GM12878 (cell line): Measurements from ENCODE around the gene SIDT2. TPM values are rescaled to one million over a fixed set of nuclear protein-coding genes. Genes with fewer than 3 reads are reported as not detected.

Experiments
- ATAC-seq: fragments of 200-7000 bp; cut with Tn5 transposase; 3 replicates; pipeline ENCODE4 v1.9.1; 2020; ENCODE audit warnings: mild to moderate bottlenecking, moderate library complexity
- Bru-seq: library from RNA; stranded (reverse); fragments of 400-500 nt; gene quantifications from one replicate; lab custom pipeline; 2021; lab: Mats Ljungman, UMichigan
- BruChase-seq, 2 experiments: library from RNA; stranded (reverse); fragments of 400-500 nt; gene quantifications; one replicate each; lab custom pipeline; 2021; lab: Mats Ljungman, UMichigan
- BruUV-seq: library from RNA; stranded (reverse); fragments of 400-500 nt; replicated peaks from 2 replicates; lab custom pipeline; 2021; lab: Mats Ljungman, UMichigan
- CTCF ChIA-PET: fragments of 300-600 bp; sonication (Branson Sonifier 250); formaldehyde crosslinking; extraction: SDS; loops from one replicate; lab custom pipeline; 2021; ENCODE audit warnings: inconsistent platforms; lab: Yijun Ruan, JAX
- POLR2A ChIA-PET: fragments of 350-600 bp; formaldehyde crosslinking; extraction: SDS; loops from one replicate; lab custom pipeline; 2021; ENCODE audit warnings: inconsistent platforms; lab: Charles Lee
- RAD21 ChIA-PET: fragments of 300-600 bp; sonication (Branson Sonifier 250); formaldehyde crosslinking; loops from one replicate; lab custom pipeline; 2023; ENCODE audit warnings: antibody characterized with exemption; ENCODE audit not compliant: unreplicated experiment; lab: Charles Lee
- SMC1A ChIA-PET: fragments of 300-600 bp; sonication (Branson Sonifier 250); formaldehyde crosslinking; loops from one replicate; lab custom pipeline; 2023; ENCODE audit not compliant: unreplicated experiment, uncharacterized antibody; lab: Charles Lee
- DNase-seq: peaks from one replicate; pipeline ENCODE4 v3.0.0-alpha.2; 2011; ENCODE audit warnings: low read depth, low spot score
- FAIRE-seq: peaks from 3 replicates; lab custom pipeline; 2011; peaks lifted over from hg19 to GRCh38; lab: Jason Lieb, UNC
- H2AFZ ChIP-seq: 2 replicates; pipeline ENCODE4 v1.6.0; 2011; ENCODE audit warnings: low read depth, low read length, control low read depth; ENCODE audit not compliant: control insufficient read depth
- H3K27ac ChIP-seq: 2 replicates; pipeline ENCODE4 v1.5.1; 2011; ENCODE audit warnings: control low read depth; ENCODE audit not compliant: control insufficient read depth, insufficient read depth
- H3K27me3 ChIP-seq, 2 experiments: replicated peaks in 1 of 2; 2 replicates each; pipeline versions ENCODE4 v1.6.0 to v1.6.1; 2011; ENCODE audit warnings: low read length in 1 of 2; ENCODE audit not compliant: control insufficient read depth in 2 of 2, insufficient read depth in 2 of 2
- H3K36me3 ChIP-seq, 2 experiments: 2 replicates each; pipeline ENCODE4 v1.5.1; 2011; ENCODE audit warnings: low read length in 1 of 2; ENCODE audit not compliant: control insufficient read depth in 2 of 2, insufficient read depth in 2 of 2
- H3K4me1 ChIP-seq: 2 replicates; pipeline ENCODE4 v1.6.1; 2011; ENCODE audit warnings: mild to moderate bottlenecking, low read length, moderate library complexity, mixed read lengths; ENCODE audit not compliant: control insufficient read depth, insufficient read depth
- H3K4me2 ChIP-seq: 2 replicates; pipeline ENCODE4 v1.6.0; 2011; ENCODE audit warnings: control low read depth; ENCODE audit not compliant: control insufficient read depth, insufficient read depth
- H3K4me3 ChIP-seq: fragments of 200-600 bp; sonication (generic); 2 replicates; pipeline ENCODE4 v1.5.1; 2016
- H3K79me2 ChIP-seq: 2 replicates; pipeline ENCODE4 v1.6.0; 2011; ENCODE audit warnings: low read length; ENCODE audit not compliant: control insufficient read depth, insufficient read depth
- H3K9ac ChIP-seq: 2 replicates; pipeline ENCODE4 v1.8.0; 2011; ENCODE audit warnings: low read length, control low read depth, mixed read lengths; ENCODE audit not compliant: control insufficient read depth, insufficient read depth
- H3K9me3 ChIP-seq: replicated peaks from 3 replicates; pipeline ENCODE4 v1.5.1; 2011; ENCODE audit warnings: mild to moderate bottlenecking, low read length; ENCODE audit not compliant: control insufficient read depth, insufficient read depth
- H4K20me1 ChIP-seq: 2 replicates; pipeline ENCODE4 v1.6.0; 2011; ENCODE audit not compliant: control insufficient read depth, insufficient read depth
- CBX5 ChIP-seq: sonication (generic); IDR thresholded peaks from 2 replicates; pipeline ENCODE4 v1.6.1; 2016; ENCODE audit warnings: low read depth, moderate library complexity, mild to moderate bottlenecking, inconsistent platforms
- CTCF ChIP-seq, 3 experiments: IDR thresholded peaks in 2 of 3; conservative IDR thresholded peaks in 1 of 3; 2 replicates each; pipeline ENCODE4 v1.5.1; 2011; ENCODE audit warnings: low read depth in 3 of 3, low read length in 3 of 3, mild to moderate bottlenecking in 3 of 3, control low read depth in 2 of 3, moderate library complexity in 2 of 3, inconsistent platforms in 1 of 3, mixed read lengths in 1 of 3; ENCODE audit not compliant: control insufficient read depth in 2 of 3, insufficient read depth in 1 of 3; ENCODE audit errors: extremely low read depth in 1 of 3
- GATAD2B ChIP-seq: fragments of 450-650 bp; conservative IDR thresholded peaks from 2 replicates; pipeline ENCODE4 v1.6.1; 2017; ENCODE audit warnings: low read depth, mild to moderate bottlenecking, moderate library complexity
- NBN ChIP-seq: fragments of 450-650 bp; IDR thresholded peaks from 2 replicates; pipeline ENCODE4 v1.6.1; 2016
- NR2C2 ChIP-seq: IDR thresholded peaks from 2 replicates; pipeline ENCODE4 v1.6.1; 2011; ENCODE audit warnings: borderline replicate concordance, low read depth; ENCODE audit not compliant: control insufficient read depth, insufficient read length
- POLR2A ChIP-seq: IDR thresholded peaks from 2 replicates; pipeline ENCODE4 v1.6.1; 2011; ENCODE audit warnings: low read depth, mild to moderate bottlenecking, low read length
- POLR2AphosphoS5 ChIP-seq: IDR thresholded peaks from 2 replicates; pipeline ENCODE4 v1.6.1; 2011; ENCODE audit warnings: mild to moderate bottlenecking, low read length, inconsistent platforms
- POU2F2 ChIP-seq: IDR thresholded peaks from 3 replicates; pipeline ENCODE4 v1.6.1; 2011; ENCODE audit warnings: low read depth, mild to moderate bottlenecking, low read length, borderline replicate concordance
- REST ChIP-seq: IDR thresholded peaks from 2 replicates; pipeline ENCODE4 v1.6.1; 2012; ENCODE audit warnings: mild to moderate bottlenecking, low read depth, low read length
- STAT1 ChIP-seq: fragments of 450-650 bp; conservative IDR thresholded peaks from 2 replicates; pipeline ENCODE4 v1.6.1; 2014; ENCODE audit warnings: antibody characterized with exemption, mild to moderate bottlenecking
- STAT3 ChIP-seq: IDR thresholded peaks from 2 replicates; pipeline ENCODE4 v1.6.1; 2011; ENCODE audit warnings: low read depth, low read length, improper control_type of control experiment
- TAF1 ChIP-seq: IDR thresholded peaks from 2 replicates; pipeline ENCODE4 v1.6.1; 2011; ENCODE audit warnings: mild to moderate bottlenecking, low read depth, low read length, borderline replicate concordance
- ZBED1 ChIP-seq: IDR thresholded peaks from 2 replicates; pipeline ENCODE4 v1.6.1; 2016; ENCODE audit warnings: borderline replicate concordance
- WGBS: methylation state at CpG from one replicate; pipeline ENCODE4 v1.1.6; 2016; ENCODE audit warnings: low lambda C conversion rate; ENCODE audit not compliant: insufficient replicate concordance, insufficient coverage; ENCODE audit errors: missing lambda C conversion rate; 5-methylcytosine and 5-hydroxymethylcytosine counted together
- in situ Hi-C: fragments of 300-500 bp; cut with MboI; formaldehyde crosslinking; loops from 9 replicates; pipeline ENCODE4 v1.14.3; 2018; ENCODE audit warnings: mixed read lengths
- intact Hi-C: fragments of 100-400 bp; cut with micrococcal nuclease; formaldehyde crosslinking; loops from one replicate; pipeline ENCODE4 v1.14.2; 2022; ENCODE audit not compliant: unreplicated experiment
- long read RNA-seq, 2 experiments: library from polyadenylated mRNA; unstranded; transcript quantifications; one replicate each; pipeline ENCODE4 v2.0.0, GENCODE V29; 2019 to 2020
- polyA minus RNA-seq, 3 experiments: library from RNA; depleted of rRNA, polyadenylated mRNA; stranded (reverse); fragments of >200 nt; gene quantifications; 2 replicates each; pipeline ENCODE4 v1.2.3, GENCODE V29; 2011
- polyA plus RNA-seq, 11 experiments: library from polyadenylated mRNA; depleted of rRNA in 4 of 11; unstranded in 6 of 11; stranded (reverse) in 5 of 11; fragments of >200 nt; fragmentation: Nextera tagmentation in 4 of 11; fragmentation: Illumina TruSeq in 1 of 11; extraction: Ambion mirVana in 4 of 11; extraction: Trizol in 1 of 11; gene quantifications; 1 replicate in 1 of 11; 2 replicates in 10 of 11; pipeline versions ENCODE4 v1.2.1 to v1.2.3, GENCODE V29; 2011 to 2016; ENCODE audit warnings: inconsistent platforms in 2 of 11, missing spikeins in 2 of 11, low read depth in 1 of 11
- total RNA-seq, 4 experiments: library from RNA; depleted of rRNA in 3 of 4; stranded (reverse); fragments of >200 nt in 3 of 4; fragmentation: Illumina TruSeq in 1 of 4; extraction: Trizol in 1 of 4; gene quantifications; 2 replicates each; pipeline versions ENCODE4 v1.2.1 to v1.2.3, GENCODE V29; 2013 to 2021

SIDT2 gene
- 135 and 149 TPM in 2 replicates for total RNA-seq (2013; cell fraction: nucleolus; rRNA removed)
- total RNA-seq (2014; rRNA removed) (9.1 and 11.6 TPM in 2 replicates), total RNA-seq (2014; rRNA removed; fragmentation: Illumina TruSeq; extraction: Trizol) (8.4 and 9.0 TPM in 2 replicates), total RNA-seq (2021) (20.7 and 23.9 TPM in 2 replicates), polyA plus RNA-seq (2011; rRNA removed) (9.5 and 20.7 TPM in 2 replicates), polyA plus RNA-seq (2014; fragmentation: Illumina TruSeq; extraction: Trizol) (12.7 and 16.3 TPM in 2 replicates), polyA plus RNA-seq (2014; fragmentation: Nextera tagmentation; extraction: Ambion mirVana) (1 to 10 TPM; 4.9 to 5.7 TPM), polyA plus RNA-seq (2014; rRNA removed) (16.5 and 19.3 TPM in 2 replicates), polyA plus RNA-seq (2016; fragmentation: Nextera tagmentation; extraction: Ambion mirVana) (1 to 10 TPM; 5.4 to 6.8 TPM), polyA minus RNA-seq (2011; rRNA and poly(A)+ RNA removed) (30.9 and 35.5 TPM in 2 replicates), Bru-seq, nascent RNA (percentile 69 among the genes with signal in this experiment), BruChase-seq, experiment 1, labeled RNA remaining after a 6-hour chase (percentile 89 among the genes with signal in this experiment), BruChase-seq, experiment 2, labeled RNA remaining after a 2-hour chase (percentile 82 among the genes with signal in this experiment)
- polyA plus RNA-seq (2011; ENCODE audit: low read depth) = 13.0 TPM
- polyA plus RNA-seq (2011; cell fraction: cytosol; rRNA removed) = 17.4 and 19.1 TPM in 2 replicates
- polyA plus RNA-seq (2011; cell fraction: nucleus; rRNA removed) = 132 and 186 TPM in 2 replicates
- 23.5 and 23.6 TPM in 2 replicates for polyA plus RNA-seq (2012)
- polyA minus RNA-seq (2011; cell fraction: cytosol; rRNA and poly(A)+ RNA removed) = 8.3 and 11.5 TPM in 2 replicates
- polyA minus RNA-seq (2011; cell fraction: nucleus; rRNA and poly(A)+ RNA removed) = 54.3 and 61.1 TPM in 2 replicates
- long read RNA-seq, experiment 1, partial matches to known transcripts = 0 of 2 reads
- long read RNA-seq, experiment 1, other reads (novel, unspliced or antisense) = 1 of 2 reads
- long read RNA-seq, experiment 2, partial matches to known transcripts = 7 of 7 reads
- long read RNA-seq, experiment 2, other reads (novel, unspliced or antisense) = 0 of 7 reads

GRCh38 chr11:117178210-117179034 lies at the start of gene SIDT2:
Gene SIDT2, plus strand, starts transcription at chr11:117178743. Its CDS starts 521 bp downstream, at chr11:117179264.
- peak; percentile 94 for FAIRE-seq
- no peaks in the 10 kb centered on the region for H3K27me3 ChIP-seq
- intact Hi-C loops = loop anchor here (1.0 kb wide), 1 partner anchor 33 kb away; no protein-coding TSS in a partner anchor
- DNase-seq = peak; percentile 75
- H3K79me2 ChIP-seq = peaks cover 8% of the 10 kb centered on the region
- no peaks in the 10 kb centered on the region for H4K20me1 ChIP-seq
- ChIA-PET SMC1A (interaction anchor here (1.2 to 6.9 kb wide), 8 partner anchors 9 to 72 kb away, joined by 4 to 187 read pairs (median 8); partner anchors contain the start of genes PAFAH1B2, PCSK7 and RNF214), POLR2A (interaction anchor here (0.6 to 5.5 kb wide), 14 partner anchors 11 to 392 kb away, joined by 3 to 51 read pairs (median 3); partner anchors contain the start of genes PAFAH1B2, PCSK7 and RNF214), CTCF (interaction anchor here (0.7 to 10.3 kb wide), 11 partner anchors 10 to 446 kb away, joined by 3 to 422 read pairs (median 5); partner anchors contain the start of genes APOA5, PAFAH1B2, PCSK7 and RNF214), RAD21 (interaction anchor here (0.8 to 6.9 kb wide), 11 partner anchors 11 to 391 kb away, joined by 3 to 159 read pairs (median 4); partner anchors contain the start of genes CEP164, PAFAH1B2, PCSK7 and RNF214)
- in situ Hi-C loops = no loop called here
- H3K9me3 ChIP-seq = no peaks in the 10 kb centered on the region
- peak within 1 kb of the TSS; percentile 90 for H3K4me3 ChIP-seq
- peak within 1 kb of the TSS; percentile 73 for H3K27ac ChIP-seq
- peaks cover 15% of the 10 kb centered on the region for H3K4me1 ChIP-seq
- peak; percentile 94 for ATAC-seq
- H3K9ac ChIP-seq = peak within 1 kb of the TSS; percentile 87
- BruUV-seq = no TSS peak
- H3K36me3 ChIP-seq = peaks cover 2 to 3% of the 10 kb centered on the region in 2 experiments; a peak in 3 of 4 replicates
- 2% methylated on average over 47 of the region's 51 CpGs for WGBS
- peak within 1 kb of the TSS; percentile 96 for H2AFZ ChIP-seq
- peak within 1 kb of the TSS; percentile 99 for H3K4me2 ChIP-seq
- TF ChIP-seq POU2F2 = peak; percentile 54; the same call in 1 of the 3 replicates
- TF ChIP-seq GATAD2B = peak; percentile 77
- TF ChIP-seq STAT3 = no peak
- TF ChIP-seq POLR2AphosphoS5 = peak; percentile 79
- peak; percentile 79 for TF ChIP-seq POLR2A
- no peak for TF ChIP-seq REST
- TF ChIP-seq NBN = peak; percentile 72
- peak; percentile 66 for TF ChIP-seq TAF1
- TF ChIP-seq NR2C2 = no peak
- no peak for TF ChIP-seq STAT1
- 0 out of 6 replicates have a peak, but pooled peaks of 1 of the 3 experiments have one; percentile 0 for TF ChIP-seq CTCF (IDR thresholded peaks at IDR 0.05 in 2 of 3, conservative IDR thresholded peaks at IDR 0.05 in 1 of 3; ENCODE audit: control insufficient read depth in 2 of 3, extremely low read depth in 1 of 3, insufficient read depth in 1 of 3, low read depth in 3 of 3, low read length in 3 of 3)
- no peak for TF ChIP-seq CBX5
- no peak for TF ChIP-seq ZBED1
